GM20000 (cell line): Measurements from ENCODE around the gene GM2A.

Experiments used
- DNase-seq: peaks from one replicate; pipeline ENCODE4 v3.0.0; 2012; ENCODE audit warnings: low spot score
- TF ChIP-seq, protein P1 (sequence below): IDR thresholded peaks from 2 replicates; pipeline ENCODE4 v1.5.1; 2012; ENCODE audit warnings: mild to moderate bottlenecking, control low read depth; ENCODE audit errors: extremely low read depth, missing control alignments

The GM2A gene

GRCh38 chr5:151252762-151253604 lies at the start of gene GM2A:
Gene GM2A (plus strand): TSS chr5:151253185. CDS start chr5:151253217, 32 bp downstream.
- TF ChIP-seq, protein P1, sequence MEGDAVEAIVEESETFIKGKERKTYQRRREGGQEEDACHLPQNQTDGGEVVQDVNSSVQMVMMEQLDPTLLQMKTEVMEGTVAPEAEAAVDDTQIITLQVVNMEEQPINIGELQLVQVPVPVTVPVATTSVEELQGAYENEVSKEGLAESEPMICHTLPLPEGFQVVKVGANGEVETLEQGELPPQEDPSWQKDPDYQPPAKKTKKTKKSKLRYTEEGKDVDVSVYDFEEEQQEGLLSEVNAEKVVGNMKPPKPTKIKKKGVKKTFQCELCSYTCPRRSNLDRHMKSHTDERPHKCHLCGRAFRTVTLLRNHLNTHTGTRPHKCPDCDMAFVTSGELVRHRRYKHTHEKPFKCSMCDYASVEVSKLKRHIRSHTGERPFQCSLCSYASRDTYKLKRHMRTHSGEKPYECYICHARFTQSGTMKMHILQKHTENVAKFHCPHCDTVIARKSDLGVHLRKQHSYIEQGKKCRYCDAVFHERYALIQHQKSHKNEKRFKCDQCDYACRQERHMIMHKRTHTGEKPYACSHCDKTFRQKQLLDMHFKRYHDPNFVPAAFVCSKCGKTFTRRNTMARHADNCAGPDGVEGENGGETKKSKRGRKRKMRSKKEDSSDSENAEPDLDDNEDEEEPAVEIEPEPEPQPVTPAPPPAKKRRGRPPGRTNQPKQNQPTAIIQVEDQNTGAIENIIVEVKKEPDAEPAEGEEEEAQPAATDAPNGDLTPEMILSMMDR: no peak
- DNase-seq: peak; percentile 95

DNA sequence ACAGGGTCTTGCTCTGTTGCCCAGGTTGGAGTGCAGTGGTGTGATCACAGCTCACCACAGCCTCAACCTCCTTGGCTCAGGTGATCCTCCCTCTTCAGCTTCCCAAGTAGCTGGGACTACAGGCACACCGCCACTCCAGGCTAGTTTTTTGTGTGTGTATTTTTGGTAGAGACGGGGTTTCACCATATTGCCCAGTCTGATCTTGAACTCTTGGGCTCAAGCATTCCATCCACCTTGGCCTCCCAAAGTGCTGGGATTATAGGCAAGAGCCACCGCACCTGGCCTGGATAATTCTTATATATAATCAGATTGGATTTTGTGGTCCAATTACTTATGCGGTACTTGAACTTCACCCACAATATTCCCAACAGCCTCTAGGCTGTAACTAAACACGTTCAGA lies 48.9 kb upstream of the GM2A start:
- DNase-seq: no peak

DNA sequence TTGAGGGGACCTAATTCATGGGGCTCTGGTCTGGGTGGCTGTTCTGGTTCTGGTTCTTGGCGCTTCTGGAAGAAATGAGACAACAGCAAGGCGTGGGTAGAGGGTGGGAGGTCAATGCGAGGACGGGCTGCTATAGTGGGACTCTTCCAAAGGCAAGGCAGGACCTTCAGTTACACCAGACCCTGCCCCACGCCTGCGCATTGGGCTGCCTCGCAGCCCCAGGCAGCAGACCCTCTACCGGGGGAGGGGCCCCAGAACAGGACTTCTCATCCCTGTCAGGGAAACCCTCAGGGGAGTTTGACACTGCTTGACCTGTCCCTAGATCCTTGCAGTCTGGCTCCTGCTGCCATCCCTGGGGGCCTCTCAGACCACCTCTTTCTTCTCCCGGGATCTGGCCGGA lies 47.6 kb upstream of the GM2A start:
- TF ChIP-seq, protein P1: no peak
- no peak for DNase-seq

More for the DNA sequence above, 48.9 kb upstream of the GM2A start:
- TF ChIP-seq, protein P1: no peak

DNA sequence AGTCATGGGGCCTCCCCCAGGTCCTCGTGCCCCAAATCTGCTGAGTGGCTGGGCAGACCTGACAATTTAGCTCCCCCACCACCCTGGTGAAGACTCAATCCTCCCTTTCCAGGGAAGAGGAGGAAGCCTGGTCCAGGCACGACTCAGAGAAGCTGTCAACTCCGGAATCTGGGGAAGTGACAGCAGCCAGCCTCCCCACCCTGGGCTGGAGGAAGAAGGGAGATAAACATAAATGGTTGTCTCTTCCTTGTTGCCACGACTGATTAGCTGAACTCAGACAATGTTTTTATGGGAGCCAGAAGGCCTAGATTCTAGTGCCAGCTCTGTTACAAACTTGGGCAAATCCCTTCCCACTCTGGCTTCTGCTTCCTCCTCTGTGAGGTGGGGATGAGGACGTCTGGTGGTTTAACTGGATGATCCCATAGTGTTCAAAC lies 44.5 kb upstream of the GM2A start:
- TF ChIP-seq, protein P1: no peak
- no peak for DNase-seq

GRCh38 chr5:151212406-151212798 lies 40.6 kb upstream of the GM2A start:
- DNase-seq: peak; percentile 22
- TF ChIP-seq, protein P1: no peak

DNA sequence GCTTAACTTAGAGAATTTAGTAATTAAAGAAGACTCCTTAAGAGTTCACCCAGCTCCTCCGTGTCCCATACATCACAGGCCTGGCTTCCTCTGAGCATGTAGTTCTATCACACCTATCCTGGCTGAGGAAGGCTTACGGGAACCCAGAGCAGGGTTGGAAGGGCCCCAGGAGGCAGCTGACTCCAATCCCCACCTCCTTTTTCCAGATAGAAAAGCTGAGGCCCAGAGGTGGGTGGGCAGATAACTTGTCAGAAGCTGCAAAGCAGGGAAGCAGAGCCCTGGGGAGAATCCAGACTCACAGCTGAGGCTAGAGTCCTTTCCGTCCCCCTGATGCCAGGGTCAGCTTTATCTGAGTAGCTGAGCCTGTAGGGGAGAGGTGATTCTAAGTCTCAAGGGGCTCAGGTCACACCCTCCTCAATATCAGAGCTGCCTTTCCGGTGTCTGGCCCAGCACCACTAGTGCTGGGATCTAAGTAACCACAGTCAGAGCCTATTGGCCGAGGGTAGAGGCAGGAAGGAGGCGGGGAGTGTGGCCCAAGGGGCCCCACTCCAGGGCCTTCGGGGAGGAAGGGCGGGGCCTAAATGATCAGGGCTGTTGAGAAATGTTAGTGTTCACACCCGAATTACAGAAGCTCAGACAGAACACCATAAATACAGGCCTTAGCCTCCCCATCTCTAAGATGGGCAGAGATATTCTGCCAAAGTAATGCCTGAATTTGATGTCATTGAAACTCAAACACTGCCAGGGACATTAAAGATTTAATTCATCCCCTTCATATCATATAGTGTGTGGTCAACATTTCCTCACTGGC lies 39.0 kb upstream of the GM2A start:
- TF ChIP-seq, protein P1: no peak
- peak; percentile 89 for DNase-seq
